ENCODE results near the gene JAKMIP1.

GRCh38 chr4:6160536-6160935 is 39.8 kb downstream of the JAKMIP1 start:
- TF ChIP-seq, protein P1, sequence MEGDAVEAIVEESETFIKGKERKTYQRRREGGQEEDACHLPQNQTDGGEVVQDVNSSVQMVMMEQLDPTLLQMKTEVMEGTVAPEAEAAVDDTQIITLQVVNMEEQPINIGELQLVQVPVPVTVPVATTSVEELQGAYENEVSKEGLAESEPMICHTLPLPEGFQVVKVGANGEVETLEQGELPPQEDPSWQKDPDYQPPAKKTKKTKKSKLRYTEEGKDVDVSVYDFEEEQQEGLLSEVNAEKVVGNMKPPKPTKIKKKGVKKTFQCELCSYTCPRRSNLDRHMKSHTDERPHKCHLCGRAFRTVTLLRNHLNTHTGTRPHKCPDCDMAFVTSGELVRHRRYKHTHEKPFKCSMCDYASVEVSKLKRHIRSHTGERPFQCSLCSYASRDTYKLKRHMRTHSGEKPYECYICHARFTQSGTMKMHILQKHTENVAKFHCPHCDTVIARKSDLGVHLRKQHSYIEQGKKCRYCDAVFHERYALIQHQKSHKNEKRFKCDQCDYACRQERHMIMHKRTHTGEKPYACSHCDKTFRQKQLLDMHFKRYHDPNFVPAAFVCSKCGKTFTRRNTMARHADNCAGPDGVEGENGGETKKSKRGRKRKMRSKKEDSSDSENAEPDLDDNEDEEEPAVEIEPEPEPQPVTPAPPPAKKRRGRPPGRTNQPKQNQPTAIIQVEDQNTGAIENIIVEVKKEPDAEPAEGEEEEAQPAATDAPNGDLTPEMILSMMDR (IDR thresholded peaks at IDR 0.05) = no peak
- no peak for TF ChIP-seq EZH2phosphoT487 (IDR thresholded peaks at IDR 0.05)

Data from neural progenitor cell (in vitro differentiated cells).